H1 (cell line): Measurements from ENCODE around the gene ADARB2.

Source experiments
- ATF3 ChIP-seq: IDR thresholded peaks from 2 replicates; pipeline ENCODE4 v1.6.1; 2011; ENCODE audit warnings: low read depth, mild to moderate bottlenecking, low read length; ENCODE audit not compliant: insufficient read depth
- POLR2AphosphoS5 ChIP-seq: IDR thresholded peaks from 2 replicates; pipeline ENCODE4 v1.6.1; 2011; ENCODE audit warnings: low read depth, low read length
- RNF2 ChIP-seq: fragments of 200-900, 300-1000 bp; sonication (generic); IDR thresholded peaks from 2 replicates; pipeline ENCODE4 v1.7.1; 2016; ENCODE audit warnings: borderline replicate concordance, low read depth, mild to moderate bottlenecking, antibody characterized with exemption, low read length; ENCODE audit not compliant: poor library complexity, severe bottlenecking; ENCODE audit errors: missing control alignments
- SP1 ChIP-seq: IDR thresholded peaks from 2 replicates; pipeline ENCODE4 v1.6.1; 2011; ENCODE audit warnings: low read depth, low read length
- TF ChIP-seq, protein P1 (sequence below), 3 experiments: IDR thresholded peaks; 1 replicate in 2 of 3; 2 replicates in 1 of 3; pipeline versions ENCODE4 v1.5.1 to v1.6.1; 2011; ENCODE audit warnings: low read length in 3 of 3, mild to moderate bottlenecking in 3 of 3, inconsistent platforms in 2 of 3, low read depth in 1 of 3, moderate library complexity in 1 of 3; ENCODE audit not compliant: insufficient read depth in 1 of 3; ENCODE audit errors: control extremely low read depth in 1 of 3

- TF ChIP-seq, protein P1, sequence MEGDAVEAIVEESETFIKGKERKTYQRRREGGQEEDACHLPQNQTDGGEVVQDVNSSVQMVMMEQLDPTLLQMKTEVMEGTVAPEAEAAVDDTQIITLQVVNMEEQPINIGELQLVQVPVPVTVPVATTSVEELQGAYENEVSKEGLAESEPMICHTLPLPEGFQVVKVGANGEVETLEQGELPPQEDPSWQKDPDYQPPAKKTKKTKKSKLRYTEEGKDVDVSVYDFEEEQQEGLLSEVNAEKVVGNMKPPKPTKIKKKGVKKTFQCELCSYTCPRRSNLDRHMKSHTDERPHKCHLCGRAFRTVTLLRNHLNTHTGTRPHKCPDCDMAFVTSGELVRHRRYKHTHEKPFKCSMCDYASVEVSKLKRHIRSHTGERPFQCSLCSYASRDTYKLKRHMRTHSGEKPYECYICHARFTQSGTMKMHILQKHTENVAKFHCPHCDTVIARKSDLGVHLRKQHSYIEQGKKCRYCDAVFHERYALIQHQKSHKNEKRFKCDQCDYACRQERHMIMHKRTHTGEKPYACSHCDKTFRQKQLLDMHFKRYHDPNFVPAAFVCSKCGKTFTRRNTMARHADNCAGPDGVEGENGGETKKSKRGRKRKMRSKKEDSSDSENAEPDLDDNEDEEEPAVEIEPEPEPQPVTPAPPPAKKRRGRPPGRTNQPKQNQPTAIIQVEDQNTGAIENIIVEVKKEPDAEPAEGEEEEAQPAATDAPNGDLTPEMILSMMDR (IDR thresholded peaks at IDR 0.05; ENCODE audit: control extremely low read depth in 1 of 3, insufficient read depth in 1 of 3, low read depth in 1 of 3, low read length in 3 of 3), result no peak
- no peak for TF ChIP-seq ATF3
- TF ChIP-seq SP1, result no peak
- no peak for TF ChIP-seq POLR2AphosphoS5
- TF ChIP-seq RNF2, result no peak
Observed at GRCh38 chr10:1154531-1155295, 582.6 kb downstream of the ADARB2 start.
